Activated CD8-positive, alpha-beta T cell treated with anti-CD3 and anti-CD28 coated beads for 36 hours (primary cell): ENCODE measurements around the gene ZHX3. TPM values are rescaled to one million over a fixed set of nuclear protein-coding genes. Genes with fewer than 3 reads are reported as not detected.
A peak's percentile ranks its signal among the peaks of the same experiment; 100 is the strongest.

Experiments
- ATAC-seq: fragments of 200-7000 bp; cut with Tn5 transposase; one replicate; pipeline ENCODE4 v1.10.0; 2021; ENCODE audit warnings: mild to moderate bottlenecking, moderate library complexity
- CTCF ChIA-PET: fragments of 350-600 bp; sonication (Branson Sonifier 250); formaldehyde crosslinking; loops from one replicate; lab custom pipeline; 2021; ENCODE audit warnings: antibody characterized with exemption; lab: Charles Lee
- POLR2A ChIA-PET: fragments of 350-600 bp; sonication (Branson Sonifier 250); formaldehyde crosslinking; loops from one replicate; lab custom pipeline; 2021; ENCODE audit warnings: antibody characterized with exemption; lab: Charles Lee
- DNase-seq: peaks from one replicate; pipeline ENCODE4 v3.0.0-alpha.2; 2020
- H3K27ac Mint-ChIP-seq: one replicate; pipeline ENCODE4 v1.8.0; 2021; ENCODE audit warnings: mild to moderate bottlenecking, mixed read lengths
- H3K27me3 Mint-ChIP-seq: one replicate; pipeline ENCODE4 v1.8.0; 2021; ENCODE audit warnings: mixed read lengths
- H3K36me3 Mint-ChIP-seq: one replicate; pipeline ENCODE4 v1.8.0; 2021; ENCODE audit warnings: low read depth, mixed read lengths
- H3K4me1 Mint-ChIP-seq: one replicate; pipeline ENCODE4 v1.8.0; 2021; ENCODE audit warnings: low read depth, mixed read lengths
- H3K4me3 Mint-ChIP-seq: one replicate; pipeline ENCODE4 v1.8.0; 2021; ENCODE audit warnings: mild to moderate bottlenecking, moderate library complexity, mixed read lengths
- H3K9me3 Mint-ChIP-seq: one replicate; pipeline ENCODE4 v1.8.0; 2021; ENCODE audit warnings: mixed read lengths
- CTCF ChIP-seq: fragments of 200-600 bp; IDR thresholded peaks from one replicate; pipeline ENCODE4 v1.8.0; 2022; ENCODE audit warnings: antibody characterized with exemption, mild to moderate bottlenecking
- intact Hi-C: fragments of 100-400 bp; cut with micrococcal nuclease; formaldehyde crosslinking; loops from one replicate; pipeline ENCODE4 v1.10.0; 2022
- total RNA-seq, 2 experiments: library from RNA; stranded (reverse); gene quantifications; one replicate each; pipeline ENCODE4 v1.2.3, GENCODE V29; 2021

The ZHX3 gene
- total RNA-seq, 2 experiments from 2014 or later = 14.1 to 14.2 TPM

- ATAC-seq (no peak), DNase-seq (no peak)
- no peak for TF ChIP-seq CTCF
- H3K36me3 Mint-ChIP-seq = peaks cover 8% of the 10 kb centered on the region
- intact Hi-C loops = no loop called here
- H3K4me1 Mint-ChIP-seq = peaks cover 26% of the 10 kb centered on the region
- H3K9me3 Mint-ChIP-seq = no peaks in the 10 kb centered on the region
- POLR2A ChIA-PET = interaction anchor here (1.2 kb wide), 1 partner anchor 107 kb away, joined by 3 read pairs; no protein-coding TSS in a partner anchor
- H3K27me3 Mint-ChIP-seq = no peaks in the 10 kb centered on the region
- H3K4me3 Mint-ChIP-seq = no peak overlapping the region
- CTCF ChIA-PET = no interaction called here
- H3K27ac Mint-ChIP-seq = no peak overlapping the region
Measured at GRCh38 chr20:41309817-41310216, 7.7 kb downstream of the ZHX3 start.

GRCh38 chr20:41308726-41309413 is 8.7 kb downstream of the ZHX3 start:
- Mint-ChIP-seq H3K4me1 (peaks cover 16% of the 10 kb centered on the region), H3K9me3 (no peaks in the 10 kb centered on the region), H3K4me3 (no peak overlapping the region), H3K27ac (no peak overlapping the region), H3K36me3 (peaks cover 8% of the 10 kb centered on the region), H3K27me3 (no peaks in the 10 kb centered on the region)
- TF ChIP-seq CTCF = no peak
- ChIA-PET POLR2A (no interaction called here), CTCF (no interaction called here)
- ATAC-seq (no peak), DNase-seq (no peak)
- intact Hi-C loops = no loop called here

GRCh38 chr20:41308290-41308711 is 9.2 kb downstream of the ZHX3 start:
- DNase-seq (no peak), ATAC-seq (no peak)
- no peak for TF ChIP-seq CTCF
- H3K27me3 Mint-ChIP-seq = no peaks in the 10 kb centered on the region
- H3K4me1 Mint-ChIP-seq = peaks cover 16% of the 10 kb centered on the region
- H3K9me3 Mint-ChIP-seq = no peaks in the 10 kb centered on the region
- ChIA-PET CTCF (no interaction called here), POLR2A (no interaction called here)
- no peak overlapping the region for H3K27ac Mint-ChIP-seq
- intact Hi-C loops = no loop called here
- peaks cover 8% of the 10 kb centered on the region for H3K36me3 Mint-ChIP-seq
- no peak overlapping the region for H3K4me3 Mint-ChIP-seq

GRCh38 chr20:41307021-41307420 is 10.5 kb downstream of the ZHX3 start:
- peaks cover 16% of the 10 kb centered on the region for H3K4me1 Mint-ChIP-seq
- POLR2A ChIA-PET = interaction anchor here (0.9 kb wide), 1 partner anchor 13 kb away, joined by 3 read pairs; no protein-coding TSS in a partner anchor
- DNase-seq = no peak
- H3K36me3 Mint-ChIP-seq = peaks cover 8% of the 10 kb centered on the region
- H3K9me3 Mint-ChIP-seq = no peaks in the 10 kb centered on the region
- no peaks in the 10 kb centered on the region for H3K27me3 Mint-ChIP-seq
- H3K4me3 Mint-ChIP-seq = no peak overlapping the region
- no peak for TF ChIP-seq CTCF
- intact Hi-C loops = no loop called here
- ATAC-seq = no peak
- CTCF ChIA-PET = interaction anchor here (1.0 kb wide), 1 partner anchor 33 kb away, joined by 3 read pairs; no protein-coding TSS in a partner anchor
- H3K27ac Mint-ChIP-seq = no peak overlapping the region

GRCh38 chr20:41306061-41306727 is 11.3 kb downstream of the ZHX3 start:
- Mint-ChIP-seq H3K27ac (no peak overlapping the region), H3K4me1 (peaks cover 16% of the 10 kb centered on the region), H3K27me3 (no peaks in the 10 kb centered on the region), H3K9me3 (no peaks in the 10 kb centered on the region), H3K4me3 (no peak overlapping the region), H3K36me3 (peaks cover 6% of the 10 kb centered on the region)
- ATAC-seq = peak; percentile 39
- intact Hi-C loops = no loop called here
- POLR2A ChIA-PET = interaction anchor here (0.9 kb wide), 1 partner anchor 12 kb away, joined by 3 read pairs; no protein-coding TSS in a partner anchor
- no peak for TF ChIP-seq CTCF
- CTCF ChIA-PET = interaction anchor here (1.5 kb wide), 1 partner anchor 15 kb away, joined by 3 read pairs; no protein-coding TSS in a partner anchor
- DNase-seq = no peak
